Measurements from ENCODE around the gene HS6ST2. TPM values are rescaled to one million over a fixed set of nuclear protein-coding genes. Genes with fewer than 3 reads are reported as not detected.

HS6ST2 gene
- total and polyA plus RNA-seq, 12 donors = 0.13 to 1.2 (median 0.26) TPM; not detected in 3

- Histone ChIP-seq H3K9me3 (no peaks in the 10 kb centered on the region), H3K4me3 (no peak overlapping the region), H3K27me3 (peaks cover 0 to 53% (median 0%) of the 10 kb centered on the region in 7 donors), H3K27ac (no peak overlapping the region), H3K36me3 (no peaks in the 10 kb centered on the region), H3K4me1 (no peaks in the 10 kb centered on the region)
- 70 to 74% methylated on average over 3 of the region's 3 CpGs for WGBS, 2 donors
- no peak for TF ChIP-seq CTCF (IDR thresholded peaks at IDR 0.05)
- no peak for ATAC-seq
- no peak for DNase-seq
- intact Hi-C loops (cut with DNase I) = no loop called here
Observed at GRCh38 chrX:132623942-132624341, 334.5 kb downstream of the HS6ST2 start.

- Histone ChIP-seq H3K9me3 (no peaks in the 10 kb centered on the region), H3K4me1 (no peaks in the 10 kb centered on the region), H3K27ac (no peak overlapping the region), H3K27me3 (peaks cover 0 to 51% (median 0%) of the 10 kb centered on the region in 7 donors), H3K36me3 (no peaks in the 10 kb centered on the region), H3K4me3 (no peak overlapping the region)
- TF ChIP-seq CTCF (IDR thresholded peaks at IDR 0.05) = no peak
- intact Hi-C loops (cut with DNase I) = no loop called here
- DNase-seq (no peak), ATAC-seq (no peak)
- WGBS, 2 donors = 83 to 84% methylated on average over 2 of the region's 2 CpGs
Observed at GRCh38 chrX:132623300-132623699, 335.1 kb downstream of the HS6ST2 start.

- Histone ChIP-seq H3K4me1 (no peaks in the 10 kb centered on the region), H3K4me3 (no peak overlapping the region), H3K27me3 (peaks cover 0 to 55% (median 0%) of the 10 kb centered on the region in 7 donors), H3K9me3 (no peaks in the 10 kb centered on the region), H3K36me3 (no peaks in the 10 kb centered on the region), H3K27ac (no peak overlapping the region)
- 68 to 72% methylated on average over 4 of the region's 4 CpGs for WGBS, 2 donors
- intact Hi-C loops (cut with DNase I) = no loop called here
- no peak for TF ChIP-seq CTCF (IDR thresholded peaks at IDR 0.05)
- ATAC-seq = no peak
- DNase-seq = no peak
Observed at GRCh38 chrX:132622130-132622529, 336.3 kb downstream of the HS6ST2 start.

GRCh38 chrX:132618810-132619209 is 339.6 kb downstream of the HS6ST2 start:
- Histone ChIP-seq H3K9me3 (no peaks in the 10 kb centered on the region), H3K4me3 (no peak overlapping the region), H3K4me1 (no peaks in the 10 kb centered on the region), H3K27me3 (peaks cover 0 to 32% (median 0%) of the 10 kb centered on the region in 7 donors), H3K27ac (no peak overlapping the region), H3K36me3 (no peaks in the 10 kb centered on the region)
- TF ChIP-seq CTCF (IDR thresholded peaks at IDR 0.05) = no peak
- intact Hi-C loops (cut with DNase I) = loop anchor here in 4 of 10 donors (5.0 to 10.0 kb wide), 6 partner anchors 327 to 782 kb away; no protein-coding TSS in a partner anchor
- DNase-seq = no peak
- WGBS, 2 donors = 67 to 91% methylated on average over 3 of the region's 3 CpGs
- ATAC-seq = no peak
